Panc1 (cell line): ENCODE results near the gene KLC4. TPM values are rescaled to one million over a fixed set of nuclear protein-coding genes. Genes with fewer than 3 reads are reported as not detected.

Experiments
- ATAC-seq: fragments of 200-7000 bp; cut with Tn5 transposase; 2 replicates; pipeline ENCODE4 v1.9.1; 2020; ENCODE audit warnings: mild to moderate bottlenecking, moderate library complexity
- BruUV-seq: library from RNA; stranded (reverse); fragments of 400-500 nt; replicated peaks from 2 replicates; lab custom pipeline; 2021; lab: Mats Ljungman, UMichigan
- CTCF ChIA-PET: fragments of 300-600 bp; sonication (Branson Sonifier 250); formaldehyde crosslinking; loops from one replicate; lab custom pipeline; 2022; ENCODE audit warnings: antibody characterized with exemption; lab: Charles Lee
- POLR2A ChIA-PET: fragments of 300-600 bp; sonication (Branson Sonifier 250); formaldehyde crosslinking; loops from one replicate; lab custom pipeline; 2022; ENCODE audit warnings: antibody characterized with exemption; lab: Charles Lee
- DNase-seq: peaks from one replicate; pipeline ENCODE4 v3.0.0-alpha.2; 2010; ENCODE audit warnings: low read depth, low spot score
- H3K27ac ChIP-seq: 2 replicates; pipeline ENCODE4 v1.5.1; 2011; ENCODE audit warnings: mild to moderate bottlenecking, low read length, inconsistent platforms
- H3K27me3 ChIP-seq: fragments of 200-500 bp; sonication (Bioruptor generic); 2 replicates; pipeline ENCODE4 v1.6.0; 2014; ENCODE audit warnings: low read length, inconsistent platforms; ENCODE audit not compliant: control insufficient read depth, insufficient read depth
- H3K36me3 ChIP-seq: fragments of 200-500 bp; sonication (Bioruptor generic); 2 replicates; pipeline ENCODE4 v1.5.1; 2014; ENCODE audit warnings: inconsistent platforms, mild to moderate bottlenecking, low read length, moderate library complexity; ENCODE audit not compliant: control insufficient read depth, insufficient read depth
- H3K4me1 ChIP-seq: 2 replicates; pipeline ENCODE4 v1.5.1; 2011; ENCODE audit warnings: inconsistent platforms, mild to moderate bottlenecking, low read length, moderate library complexity; ENCODE audit not compliant: control insufficient read depth, insufficient read depth
- H3K4me3 ChIP-seq, 2 experiments: 2 replicates each; pipeline ENCODE4 v1.5.1; 2011 to 2012; ENCODE audit warnings: low read depth in 2 of 2, low read length in 2 of 2, mild to moderate bottlenecking in 2 of 2, inconsistent platforms in 1 of 2, moderate library complexity in 1 of 2
- H3K9me3 ChIP-seq: fragments of 200-500 bp; sonication (Bioruptor generic); 2 replicates; pipeline ENCODE4 v1.5.1; 2014; ENCODE audit warnings: low read depth, mild to moderate bottlenecking, inconsistent platforms, low read length, moderate library complexity; ENCODE audit not compliant: control insufficient read depth, insufficient read depth
- POLR2AphosphoS5 ChIP-seq: IDR thresholded peaks from 2 replicates; pipeline ENCODE4 v1.6.1; 2012; ENCODE audit warnings: mild to moderate bottlenecking, low read depth, low read length, moderate library complexity
- REST ChIP-seq, 2 experiments: IDR thresholded peaks; 2 replicates each; pipeline ENCODE4 v1.6.1; 2011 to 2012; ENCODE audit warnings: low read depth in 2 of 2, control low read depth in 1 of 2, low read length in 1 of 2, mild to moderate bottlenecking in 1 of 2, moderate library complexity in 1 of 2; ENCODE audit not compliant: insufficient read depth in 1 of 2
- SIN3A ChIP-seq: IDR thresholded peaks from 2 replicates; pipeline ENCODE4 v1.6.1; 2012; ENCODE audit warnings: low read depth, mild to moderate bottlenecking, low read length, moderate library complexity, borderline replicate concordance; ENCODE audit not compliant: insufficient read depth
- TCF7L2 ChIP-seq: IDR thresholded peaks from 2 replicates; pipeline ENCODE4 v1.6.1; 2011; ENCODE audit warnings: mild to moderate bottlenecking, low read depth, low read length, inconsistent platforms
- in situ Hi-C: cut with HindIII; loops from 2 replicates; pipeline ENCODE4 v1.10.0; 2016; ENCODE audit warnings: low sequenced_read_pairs, low pct_unique_long_range_greater_than_20kb
- intact Hi-C: fragments of 100-400 bp; cut with micrococcal nuclease; formaldehyde crosslinking; loops from one replicate; pipeline ENCODE4 v1.10.0; 2022; ENCODE audit not compliant: unreplicated experiment
- total RNA-seq: library from RNA; stranded (reverse); gene quantifications from one replicate; pipeline ENCODE4 v1.2.1, GENCODE V29; 2021; ENCODE audit not compliant: unreplicated experiment
- TF ChIP-seq, protein P1 (sequence below): fragments of 450-650 bp; IDR thresholded peaks from 2 replicates; pipeline ENCODE4 v1.5.1; 2017; ENCODE audit warnings: mild to moderate bottlenecking

The KLC4 gene
- total RNA-seq, 1 experiment from 2014 or later: 22.6 TPM

GRCh38 chr6:43045371-43045930 is 14.0 kb upstream of the KLC4 start:
- ChIA-PET POLR2A (no interaction called here), CTCF (no interaction called here)
- Histone ChIP-seq H3K27ac (no peak overlapping the region), H3K4me3 (no peak overlapping the region), H3K27me3 (no peaks in the 10 kb centered on the region), H3K4me1 (no peaks in the 10 kb centered on the region), H3K9me3 (no peaks in the 10 kb centered on the region), H3K36me3 (no peaks in the 10 kb centered on the region; the same call in 1 of the 2 replicates)
- intact Hi-C loops: no loop called here
- no peak for DNase-seq
- TF ChIP-seq POLR2AphosphoS5 (no peak), REST (IDR thresholded peaks at IDR 0.05; ENCODE audit: insufficient read depth in 1 of 2, low read depth in 2 of 2, low read length in 1 of 2) (no peak), SIN3A (no peak), TCF7L2 (no peak)
- TF ChIP-seq, protein P1, sequence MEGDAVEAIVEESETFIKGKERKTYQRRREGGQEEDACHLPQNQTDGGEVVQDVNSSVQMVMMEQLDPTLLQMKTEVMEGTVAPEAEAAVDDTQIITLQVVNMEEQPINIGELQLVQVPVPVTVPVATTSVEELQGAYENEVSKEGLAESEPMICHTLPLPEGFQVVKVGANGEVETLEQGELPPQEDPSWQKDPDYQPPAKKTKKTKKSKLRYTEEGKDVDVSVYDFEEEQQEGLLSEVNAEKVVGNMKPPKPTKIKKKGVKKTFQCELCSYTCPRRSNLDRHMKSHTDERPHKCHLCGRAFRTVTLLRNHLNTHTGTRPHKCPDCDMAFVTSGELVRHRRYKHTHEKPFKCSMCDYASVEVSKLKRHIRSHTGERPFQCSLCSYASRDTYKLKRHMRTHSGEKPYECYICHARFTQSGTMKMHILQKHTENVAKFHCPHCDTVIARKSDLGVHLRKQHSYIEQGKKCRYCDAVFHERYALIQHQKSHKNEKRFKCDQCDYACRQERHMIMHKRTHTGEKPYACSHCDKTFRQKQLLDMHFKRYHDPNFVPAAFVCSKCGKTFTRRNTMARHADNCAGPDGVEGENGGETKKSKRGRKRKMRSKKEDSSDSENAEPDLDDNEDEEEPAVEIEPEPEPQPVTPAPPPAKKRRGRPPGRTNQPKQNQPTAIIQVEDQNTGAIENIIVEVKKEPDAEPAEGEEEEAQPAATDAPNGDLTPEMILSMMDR: no peak
- BruUV-seq: no TSS peak
- ATAC-seq: no peak
- in situ Hi-C loops: no loop called here

DNA sequence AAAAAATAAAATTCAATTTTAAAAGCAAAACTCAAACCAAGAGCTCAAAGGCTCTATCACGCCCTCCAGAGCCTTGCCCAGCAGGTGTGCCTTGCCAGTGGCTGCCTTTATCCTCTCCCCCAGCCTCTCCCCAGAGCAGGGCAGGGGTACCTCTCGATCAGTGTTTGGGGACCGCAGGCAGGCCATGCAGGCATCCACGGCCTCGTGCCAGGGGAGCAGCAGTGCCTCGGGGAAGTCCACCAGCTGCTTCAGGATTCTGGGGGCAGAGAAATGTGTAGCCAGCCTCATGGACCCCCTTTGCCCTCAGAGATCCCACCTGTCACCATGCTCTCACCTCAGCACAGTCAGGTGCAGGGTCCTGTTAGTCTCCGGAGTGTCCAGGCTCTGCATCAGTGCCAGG is 11.4 kb upstream of the KLC4 start:
- H3K4me3 ChIP-seq: no peak overlapping the region
- no peak overlapping the region for H3K27ac ChIP-seq
- peaks cover 16% of the 10 kb centered on the region for H3K4me1 ChIP-seq
- TF ChIP-seq TCF7L2 (no peak), SIN3A (no peak), REST (IDR thresholded peaks at IDR 0.05; ENCODE audit: insufficient read depth in 1 of 2, low read depth in 2 of 2, low read length in 1 of 2) (no peak), POLR2AphosphoS5 (no peak)
- TF ChIP-seq, protein P1: no peak
- no TSS peak for BruUV-seq
- no peak for DNase-seq
- no peaks in the 10 kb centered on the region for H3K27me3 ChIP-seq
- ChIA-PET CTCF (interaction anchor here (0.6 kb wide), 1 partner anchor 22 kb away, joined by 3 read pairs; no protein-coding TSS in a partner anchor), POLR2A (no interaction called here)
- intact Hi-C loops (no loop called here), in situ Hi-C loops (no loop called here)
- ATAC-seq: no peak
- no peaks in the 10 kb centered on the region for H3K9me3 ChIP-seq
- H3K36me3 ChIP-seq: no peaks in the 10 kb centered on the region; the same call in 1 of the 2 replicates
